Pulmonary artery endothelial cell (primary cell): ENCODE results near the gene MFF. TPM values are rescaled to one million over a fixed set of nuclear protein-coding genes. Genes with fewer than 3 reads are reported as not detected.

Source experiments
- DNase-seq: peaks from one replicate; pipeline ENCODE4 v3.0.0-alpha.2; 2011; ENCODE audit warnings: low read depth, low spot score
- total RNA-seq: library from RNA; depleted of rRNA; stranded (reverse); fragments of >200 nt; gene quantifications from 2 replicates; pipeline ENCODE4 v1.2.3, GENCODE V29; 2014

The MFF gene
- total RNA-seq, 1 donor from 2014 or later: 55.5 TPM

GRCh38 chr2:227406177-227407031 is 81.4 kb downstream of the MFF start:
- peak; percentile 91 for DNase-seq

Other genes with a start within 250 kb of the MFF start
- 0.18 and 0.99 TPM in 2 replicates for gene COL4A4, start 161.0 kb upstream of the MFF start, total RNA-seq
- gene COL4A3, start 160.6 kb upstream of the MFF start, total RNA-seq: 0.04 and 0.26 TPM in 2 replicates
- not detected in 2 replicates for gene TM4SF20, start 54.1 kb downstream of the MFF start, total RNA-seq
- gene SCYGR1, start 62.7 kb downstream of the MFF start, total RNA-seq: not detected in 2 replicates
- 70.3 and 105 TPM in 2 replicates for gene AGFG1, start 146.9 kb downstream of the MFF start, total RNA-seq